ENCODE data around the gene CXCR5.

Gene CXCR5

DNA sequence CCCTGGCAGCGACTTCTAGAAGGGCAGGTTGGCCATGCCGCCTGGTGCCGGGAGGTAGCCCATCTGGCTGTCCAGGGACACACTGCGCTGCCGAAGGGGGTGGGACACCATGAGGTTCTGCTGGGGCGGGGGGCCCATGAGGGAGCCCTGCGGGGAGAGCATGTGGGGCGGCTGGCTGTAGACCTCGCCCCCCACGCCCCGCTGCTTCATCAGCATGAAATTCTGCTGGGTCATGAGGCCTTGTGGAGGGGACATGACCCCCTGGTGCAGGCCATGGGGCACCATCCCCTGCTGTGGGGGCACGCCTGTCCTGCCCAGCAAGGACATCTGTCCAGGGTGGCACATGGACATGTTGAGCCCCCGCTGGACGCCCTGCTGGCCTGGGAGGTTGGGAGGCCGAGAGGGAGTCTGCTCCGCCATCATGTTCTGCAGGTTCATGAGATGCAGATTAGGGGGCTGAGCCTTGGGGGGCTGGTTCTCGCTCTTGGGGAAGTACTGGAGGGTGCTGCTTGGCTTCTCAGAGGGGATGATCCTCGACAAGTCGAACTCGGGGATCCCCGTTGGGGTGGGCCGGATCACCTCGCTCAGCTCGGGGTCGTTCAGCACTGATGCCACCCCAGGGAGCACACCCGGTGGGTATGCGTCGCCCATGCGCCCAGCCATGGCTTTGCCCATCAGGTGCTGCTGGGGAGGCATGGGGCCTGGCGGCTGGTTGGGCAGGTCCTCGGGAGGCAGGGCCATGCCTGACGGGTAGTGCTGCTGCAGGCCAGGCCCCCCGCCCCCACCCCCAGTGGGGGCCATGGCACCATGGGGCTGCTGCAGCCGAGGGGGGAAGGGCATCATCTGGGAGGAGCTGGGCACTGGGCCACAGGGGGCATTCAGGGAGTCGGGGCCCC lies 15.0 kb downstream of the CXCR5 start:
- DNase-seq (ENCODE audit: low read depth in 2 of 2, low spot score in 1 of 2): no peak

GRCh38 chr11:118899296-118899688 lies 15.6 kb downstream of the CXCR5 start:
- DNase-seq (ENCODE audit: low read depth in 2 of 2, low spot score in 1 of 2): no peak

DNA sequence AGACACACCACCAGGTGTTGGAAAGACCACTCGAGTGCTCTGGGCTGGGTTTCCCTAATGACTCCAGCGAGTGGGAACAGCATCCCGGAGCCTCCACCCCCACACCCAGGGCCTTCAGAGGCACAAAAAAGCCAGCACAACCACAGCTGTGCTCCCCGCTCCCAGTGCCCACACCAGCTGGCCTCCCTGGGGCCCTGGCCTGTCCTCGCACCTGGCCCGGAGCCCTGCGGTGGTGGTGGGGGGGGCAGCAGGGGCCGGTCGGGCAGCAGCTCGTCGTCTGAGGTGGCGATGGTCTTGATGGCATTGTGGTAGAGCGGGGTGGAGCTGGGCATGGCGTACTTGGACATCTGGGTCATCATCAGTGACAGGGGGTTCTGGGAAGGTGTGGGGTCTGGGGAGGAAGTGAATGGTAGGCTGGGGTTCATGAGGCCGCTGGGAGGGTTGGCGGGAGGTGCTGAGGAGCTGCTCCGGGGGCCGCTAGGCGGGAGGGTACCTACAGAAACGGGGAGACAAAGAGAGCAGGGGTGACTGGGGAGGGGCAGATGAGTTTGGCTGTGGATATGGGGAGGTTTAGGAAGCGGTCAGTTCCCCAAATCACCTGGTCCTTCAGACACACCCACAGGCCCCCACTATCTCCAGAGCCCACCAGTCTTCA lies 16.1 kb downstream of the CXCR5 start:
- DNase-seq (ENCODE audit: low read depth in 2 of 2, low spot score in 1 of 2): no peak

- no peak for DNase-seq (ENCODE audit: low read depth in 2 of 2, low spot score in 1 of 2)
Measured at GRCh38 chr11:118900535-118901384, 17.1 kb downstream of the CXCR5 start.

DNA sequence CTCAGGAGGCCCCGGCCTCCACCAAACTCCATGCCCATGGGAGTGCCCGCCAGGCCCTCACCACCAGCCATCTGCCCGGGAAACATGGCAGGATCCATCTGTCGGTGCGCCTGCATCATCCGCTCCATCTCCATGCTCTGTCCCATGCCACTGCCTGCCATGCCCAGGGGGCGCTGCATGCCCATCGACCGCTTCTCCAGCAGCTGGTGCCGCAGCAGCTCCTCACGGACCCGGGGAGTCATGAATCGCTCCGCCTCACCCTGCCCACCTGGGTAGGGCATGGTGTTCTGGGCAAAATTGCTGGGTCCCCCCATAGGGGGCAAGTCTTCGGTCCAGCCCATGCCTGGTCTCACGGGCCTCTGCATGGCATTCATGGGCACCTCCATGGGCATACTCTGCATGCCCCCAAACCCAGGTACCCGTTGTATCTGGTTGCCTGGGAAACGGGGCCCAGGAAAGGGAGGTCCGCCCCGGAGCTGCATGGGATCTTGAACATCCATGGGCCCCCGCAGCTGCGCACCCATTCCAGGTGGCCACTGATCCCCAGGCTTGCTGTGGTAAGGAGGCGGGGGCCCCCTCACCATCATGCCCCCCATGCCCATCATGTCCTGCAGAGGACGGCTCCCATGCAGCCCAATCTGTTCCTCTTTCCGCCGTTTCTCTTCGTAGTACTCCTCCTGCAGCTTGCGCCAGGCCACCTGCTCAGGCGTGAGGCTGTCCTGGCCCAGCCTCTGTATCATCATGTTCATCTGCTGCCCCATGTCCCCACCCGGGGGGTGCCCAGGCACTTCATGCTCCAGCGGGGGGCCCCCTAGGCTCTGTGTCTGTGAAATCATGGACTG lies 18.0 kb downstream of the CXCR5 start:
- DNase-seq (ENCODE audit: low read depth in 2 of 2, low spot score in 1 of 2): no peak

DNA sequence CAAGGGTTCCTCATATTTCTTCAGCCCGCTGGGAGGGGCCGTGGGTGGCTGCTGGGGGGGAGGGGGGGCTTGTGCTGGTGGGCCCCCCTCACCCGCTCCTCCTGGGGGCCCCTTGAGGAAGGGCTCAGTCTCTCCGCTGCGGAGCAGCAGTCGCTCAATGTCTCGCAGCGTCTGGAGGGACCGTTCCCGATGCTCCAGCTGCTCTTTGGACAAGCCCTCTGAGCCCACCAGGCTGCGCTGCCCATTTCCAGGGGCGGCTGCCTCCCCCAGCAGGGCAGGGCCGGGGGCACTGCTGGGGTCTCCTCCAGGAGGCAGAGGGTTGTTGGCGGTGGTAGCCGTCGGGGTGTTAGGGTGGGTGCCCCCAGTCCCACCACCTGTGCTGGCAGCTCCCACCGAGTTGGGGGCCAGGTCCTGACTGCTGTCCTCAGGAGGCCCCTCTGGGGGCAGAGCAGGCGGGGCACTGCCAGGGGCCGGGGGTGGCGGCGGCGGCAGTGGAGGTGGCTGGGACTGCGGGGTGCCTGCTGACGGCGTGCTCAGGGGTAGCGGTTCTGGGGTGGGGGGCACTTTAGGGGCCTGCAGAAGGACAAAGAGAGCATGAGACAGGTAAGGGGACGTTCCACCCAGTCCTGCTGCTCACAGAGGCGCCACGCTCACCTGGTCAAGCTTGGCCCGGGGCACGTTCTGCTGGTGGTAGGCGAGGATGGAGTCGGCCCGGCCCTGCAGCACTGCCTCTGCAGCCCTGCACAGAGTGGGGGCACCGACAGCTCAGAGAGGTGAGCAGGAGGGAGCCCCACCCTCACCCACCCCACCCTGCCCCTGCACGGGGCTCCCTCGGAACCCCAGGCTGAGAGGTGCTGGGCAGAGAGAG lies 18.9 kb downstream of the CXCR5 start:
- no peak for DNase-seq (ENCODE audit: low read depth in 2 of 2, low spot score in 1 of 2)

- DNase-seq (ENCODE audit: low read depth in 2 of 2, low spot score in 1 of 2): no peak
Measured at GRCh38 chr11:118903204-118904015, 19.7 kb downstream of the CXCR5 start.

GRCh38 chr11:118907051-118908042 lies 23.7 kb downstream of the CXCR5 start:
- DNase-seq (ENCODE audit: low read depth in 2 of 2, low spot score in 1 of 2): peak; percentile 75 to 78

GRCh38 chr11:118908264-118908663 lies 24.6 kb downstream of the CXCR5 start:
- no peak for DNase-seq (ENCODE audit: low read depth in 2 of 2, low spot score in 1 of 2)

- DNase-seq (ENCODE audit: low read depth in 2 of 2, low spot score in 1 of 2): no peak
Measured at GRCh38 chr11:118908901-118909618, 25.4 kb downstream of the CXCR5 start.

- DNase-seq (ENCODE audit: low read depth in 2 of 2, low spot score in 1 of 2): no peak
Measured at GRCh38 chr11:118909619-118910308, 26.1 kb downstream of the CXCR5 start.

DNA sequence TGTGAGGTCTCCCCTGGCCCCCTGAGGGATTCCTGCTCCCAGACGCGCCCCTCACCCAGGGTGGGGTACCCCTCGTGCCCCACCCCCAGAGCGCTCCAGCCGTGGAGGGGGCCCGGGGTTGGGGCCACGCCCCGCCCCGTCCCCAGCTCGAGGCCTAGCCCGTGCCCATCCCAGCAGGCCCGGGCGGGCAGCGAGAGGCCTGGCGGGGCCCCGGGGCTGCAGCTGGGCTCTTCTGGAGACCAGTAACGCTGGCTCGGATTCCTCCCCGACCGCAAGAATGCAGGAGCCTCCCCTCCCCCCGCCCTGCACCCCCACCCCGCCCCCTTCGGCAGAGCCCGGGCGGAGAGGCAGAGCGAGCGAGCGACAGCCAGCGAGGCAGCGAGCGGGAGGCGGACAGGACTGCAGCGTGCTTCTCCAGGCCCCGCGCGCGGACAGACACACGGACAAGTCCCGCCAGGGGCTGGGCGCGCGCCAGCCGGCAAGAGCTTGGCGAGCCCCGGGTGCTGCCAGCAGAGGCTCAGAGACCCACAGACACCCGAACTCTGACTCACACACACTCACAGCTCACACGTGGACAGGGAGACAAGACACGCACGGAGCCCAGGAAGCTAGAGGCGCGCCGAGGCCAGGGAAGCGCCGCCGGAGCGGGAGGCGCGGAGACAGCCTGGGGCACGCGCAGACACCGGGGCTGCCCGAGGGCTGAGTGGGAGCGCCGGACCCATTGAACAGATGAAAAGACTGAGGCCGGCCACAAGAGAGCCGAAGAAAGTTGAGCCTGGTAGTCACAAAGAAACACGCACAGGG lies 26.8 kb downstream of the CXCR5 start:
- no peak for DNase-seq (ENCODE audit: low read depth in 2 of 2, low spot score in 1 of 2)

DNA sequence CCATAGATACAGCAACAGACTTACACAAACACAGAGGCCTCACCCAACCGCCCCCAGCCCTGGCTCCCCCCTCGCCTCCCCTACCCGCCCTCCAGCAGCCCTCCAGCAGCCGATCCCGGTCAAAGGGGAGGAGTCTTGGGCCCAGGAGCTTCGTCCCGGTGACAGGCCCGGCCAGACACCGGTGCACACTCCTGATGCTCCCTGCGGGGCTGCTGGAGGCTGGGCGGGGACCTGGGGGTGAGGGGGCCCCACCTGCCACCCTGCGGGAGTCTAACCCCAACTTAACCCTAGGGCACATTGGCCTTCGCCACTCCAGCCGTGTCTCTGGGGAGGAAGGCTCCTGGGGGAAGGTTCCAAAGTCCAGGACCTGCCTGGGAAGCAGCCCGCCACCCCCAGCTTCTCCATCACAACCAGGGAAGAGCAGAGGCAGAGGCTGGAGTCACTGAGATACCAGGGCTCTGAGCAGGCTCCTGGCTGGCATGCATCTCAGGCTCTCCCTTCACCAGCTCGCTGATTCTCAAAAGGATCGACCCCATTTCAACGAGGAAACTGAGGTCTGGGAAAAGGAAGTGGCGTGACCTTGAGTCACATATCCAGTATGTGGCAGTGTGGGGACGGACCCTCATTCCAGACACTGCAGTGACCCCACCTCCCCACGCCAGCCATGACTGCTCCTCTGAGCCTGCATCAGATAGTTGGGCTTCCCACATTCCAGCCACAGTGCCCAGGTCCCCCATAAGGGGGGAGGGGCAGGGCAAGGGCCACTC lies 27.6 kb downstream of the CXCR5 start:
- DNase-seq (ENCODE audit: low read depth in 2 of 2, low spot score in 1 of 2): no peak

GRCh38 chr11:118911880-118912741 lies 28.4 kb downstream of the CXCR5 start:
- peak; percentile 57 to 69 for DNase-seq (ENCODE audit: low read depth in 2 of 2, low spot score in 1 of 2)

Data from stimulated activated CD8-positive, alpha-beta memory T cell treated with anti-CD3 and anti-CD28 coated beads, Interleukin-4, amount 100 ng/mL, for 1 hour (primary cell).